K562 (cell line): ENCODE measurements around the gene GLRX2. TPM values are rescaled to one million over a fixed set of nuclear protein-coding genes. Genes with fewer than 3 reads are reported as not detected.

Experiments
- ETV5 ChIP-seq: sonication (generic); formaldehyde crosslinking; IDR thresholded peaks from 2 replicates; pipeline ENCODE4 v1.4.0; 2020; ENCODE audit warnings: low read depth, mild to moderate bottlenecking, missing genetic modification reagents
- GTF2F1 ChIP-seq: IDR thresholded peaks from 2 replicates; pipeline ENCODE4 v1.6.1; 2011; ENCODE audit warnings: low read depth, low read length, improper control_type of control experiment
- HDGF ChIP-seq: fragments of 450-650 bp; IDR thresholded peaks from 2 replicates; pipeline ENCODE4 v1.6.1; 2016
- HNRNPLL ChIP-seq: fragments of 200-400 bp; formaldehyde crosslinking; IDR thresholded peaks from 2 replicates; pipeline ENCODE4 v1.6.1; 2017; ENCODE audit warnings: low read length, low read depth, mild to moderate bottlenecking; ENCODE audit not compliant: poor library complexity, severe bottlenecking
- KLF1 ChIP-seq: fragments of 450-650 bp; IDR thresholded peaks from 2 replicates; pipeline ENCODE4 v1.6.1; 2016; ENCODE audit warnings: missing genetic modification characterization, missing compliant biosample characterization
- L3MBTL2 ChIP-seq: fragments of 450-650 bp; IDR thresholded peaks from 2 replicates; pipeline ENCODE4 v1.6.1; 2016; ENCODE audit warnings: mild to moderate bottlenecking, moderate library complexity
- MIER1 ChIP-seq: fragments of 450-650 bp; IDR thresholded peaks from 2 replicates; pipeline ENCODE4 v1.6.1; 2016; ENCODE audit warnings: antibody characterized with exemption, mild to moderate bottlenecking, low read depth
- POLR2AphosphoS5 ChIP-seq: IDR thresholded peaks from 2 replicates; pipeline ENCODE4 v1.6.1; 2011; ENCODE audit warnings: mild to moderate bottlenecking, low read depth, low read length, moderate library complexity; ENCODE audit not compliant: control insufficient read depth, insufficient read depth
- TEAD1 ChIP-seq, 2 experiments: fragments of 450-650 bp in 1 of 2; sonication (generic) in 1 of 2; formaldehyde crosslinking; IDR thresholded peaks; 2 replicates each; pipeline versions ENCODE4 v1.4.0 to v1.8.0; 2020 to 2022; ENCODE audit warnings: mild to moderate bottlenecking in 2 of 2, missing genetic modification reagents in 1 of 2
- ZBTB8A ChIP-seq: fragments of 450-650 bp; IDR thresholded peaks from 2 replicates; pipeline ENCODE4 v1.6.1; 2018; ENCODE audit warnings: mild to moderate bottlenecking, moderate library complexity; ENCODE audit not compliant: partially characterized antibody
- ZNF143 ChIP-seq: sonication (generic); formaldehyde crosslinking; IDR thresholded peaks from 2 replicates; pipeline ENCODE4 v1.9.0; 2022; ENCODE audit warnings: mild to moderate bottlenecking, missing genetic modification reagents
- ZNF77 ChIP-seq: fragments of 250-450 bp; sonication (Bioruptor Pico); IDR thresholded peaks from 2 replicates; pipeline ENCODE4 v1.5.0; 2020
- ZSCAN29 ChIP-seq: fragments of 450-650 bp; IDR thresholded peaks from 2 replicates; pipeline ENCODE4 v1.6.1; 2017
- polyA plus RNA-seq, 8 experiments: library from polyadenylated mRNA; depleted of rRNA in 4 of 8; stranded (reverse) in 5 of 8; unstranded in 3 of 8; fragments of >200 nt; fragmentation: Nextera tagmentation in 2 of 8; fragmentation: Illumina TruSeq in 1 of 8; extraction: Ambion mirVana in 2 of 8; extraction: Trizol in 1 of 8; gene quantifications; 2 replicates each; pipeline versions ENCODE4 v1.2.1 to v1.2.3, GENCODE V29; 2011 to 2014; ENCODE audit warnings: inconsistent platforms in 1 of 8, missing spikeins in 1 of 8
- total RNA-seq, 7 experiments: library from RNA; depleted of rRNA in 6 of 7; stranded (reverse); fragments of >200 nt in 6 of 7; fragmentation: Illumina TruSeq in 2 of 7; extraction: Trizol in 2 of 7; gene quantifications; 2 replicates each; pipeline versions ENCODE4 v1.2.1 to v1.2.3, GENCODE V29; 2011 to 2021; ENCODE audit warnings: low replicate concordance in 1 of 7
- TF ChIP-seq, protein P1 (sequence below): fragments of 450-650 bp; formaldehyde crosslinking; IDR thresholded peaks from 2 replicates; pipeline ENCODE4 v1.4.0; 2022; ENCODE audit warnings: missing genetic modification characterization
- TF ChIP-seq, protein P2 (sequence below), 2 experiments: fragments of 450-650 bp in 1 of 2; sonication (generic) in 1 of 2; formaldehyde crosslinking in 1 of 2; IDR thresholded peaks; 2 replicates each; pipeline versions ENCODE4 v1.7.1 to v1.9.0; 2016 to 2022; ENCODE audit warnings: inconsistent platforms in 1 of 2, mild to moderate bottlenecking in 1 of 2, missing genetic modification reagents in 1 of 2
- TF ChIP-seq, protein P3 (sequence below): sonication (generic); formaldehyde crosslinking; IDR thresholded peaks from 2 replicates; pipeline ENCODE4 v1.8.0; 2023; ENCODE audit warnings: mild to moderate bottlenecking, missing genetic modification reagents

GLRX2 gene
- total and polyA plus RNA-seq, 9 of the 15 experiments (the other 6 are each of a cell fraction or from before 2014, with no cell fraction given), result 13.3 to 82.6 (median 55.1) TPM

DNA sequence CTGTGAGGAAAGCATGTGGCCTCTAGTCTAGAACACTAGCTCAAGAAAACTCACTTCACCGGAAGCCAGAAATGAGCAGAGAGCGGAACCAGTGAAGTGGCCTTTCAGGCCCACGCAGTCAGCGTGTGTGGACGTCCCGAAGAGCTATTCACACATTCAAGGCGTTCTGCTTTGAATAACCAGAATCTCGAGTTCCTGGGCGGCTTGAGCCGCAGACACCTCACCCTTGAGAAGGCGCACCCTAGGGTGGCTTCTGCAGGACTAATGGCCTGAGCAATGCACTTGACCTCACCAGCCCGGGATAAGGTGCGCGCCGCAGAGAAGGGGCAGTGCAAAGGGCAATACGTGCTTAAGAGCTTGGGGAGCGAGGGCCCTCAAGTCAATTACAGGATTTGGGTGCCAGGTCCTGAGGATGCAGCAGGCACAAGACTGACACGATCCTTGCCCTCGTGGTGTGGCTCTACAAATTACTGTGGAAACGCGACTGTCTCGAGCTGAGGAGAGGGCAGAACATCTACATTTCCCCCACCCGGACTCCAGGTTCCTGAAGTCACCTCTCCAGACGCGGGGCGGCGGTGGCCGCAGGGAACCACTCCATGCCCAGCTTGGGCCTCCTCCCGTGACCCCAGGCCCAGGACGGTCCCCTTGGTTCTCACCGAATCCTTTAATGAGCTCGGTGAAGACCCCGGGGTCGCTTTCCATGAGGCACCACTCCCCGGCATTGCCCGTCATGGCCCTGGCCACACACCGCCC is 46.5 kb downstream of the GLRX2 start (continued):
- no peak for TF ChIP-seq ZBTB8A
- TF ChIP-seq ZNF77, result no peak
- no peak for TF ChIP-seq MIER1
- TF ChIP-seq, protein P1, sequence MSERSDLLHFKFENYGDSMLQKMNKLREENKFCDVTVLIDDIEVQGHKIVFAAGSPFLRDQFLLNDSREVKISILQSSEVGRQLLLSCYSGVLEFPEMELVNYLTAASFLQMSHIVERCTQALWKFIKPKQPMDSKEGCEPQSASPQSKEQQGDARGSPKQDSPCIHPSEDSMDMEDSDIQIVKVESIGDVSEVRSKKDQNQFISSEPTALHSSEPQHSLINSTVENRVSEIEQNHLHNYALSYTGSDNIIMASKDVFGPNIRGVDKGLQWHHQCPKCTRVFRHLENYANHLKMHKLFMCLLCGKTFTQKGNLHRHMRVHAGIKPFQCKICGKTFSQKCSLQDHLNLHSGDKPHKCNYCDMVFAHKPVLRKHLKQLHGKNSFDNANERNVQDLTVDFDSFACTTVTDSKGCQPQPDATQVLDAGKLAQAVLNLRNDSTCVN, result 0 out of 2 replicates have a peak, but pooled peaks have one; percentile 22
- peak; percentile 46; the same call in 1 of the 2 replicates for TF ChIP-seq ZSCAN29
- TF ChIP-seq ZNF143 (CRISPR knock-in tag), result no peak
- peak; percentile 60 for TF ChIP-seq L3MBTL2
- TF ChIP-seq GTF2F1, result 0 out of 2 replicates have a peak, but pooled peaks have one; percentile 38
- TF ChIP-seq, protein P2, sequence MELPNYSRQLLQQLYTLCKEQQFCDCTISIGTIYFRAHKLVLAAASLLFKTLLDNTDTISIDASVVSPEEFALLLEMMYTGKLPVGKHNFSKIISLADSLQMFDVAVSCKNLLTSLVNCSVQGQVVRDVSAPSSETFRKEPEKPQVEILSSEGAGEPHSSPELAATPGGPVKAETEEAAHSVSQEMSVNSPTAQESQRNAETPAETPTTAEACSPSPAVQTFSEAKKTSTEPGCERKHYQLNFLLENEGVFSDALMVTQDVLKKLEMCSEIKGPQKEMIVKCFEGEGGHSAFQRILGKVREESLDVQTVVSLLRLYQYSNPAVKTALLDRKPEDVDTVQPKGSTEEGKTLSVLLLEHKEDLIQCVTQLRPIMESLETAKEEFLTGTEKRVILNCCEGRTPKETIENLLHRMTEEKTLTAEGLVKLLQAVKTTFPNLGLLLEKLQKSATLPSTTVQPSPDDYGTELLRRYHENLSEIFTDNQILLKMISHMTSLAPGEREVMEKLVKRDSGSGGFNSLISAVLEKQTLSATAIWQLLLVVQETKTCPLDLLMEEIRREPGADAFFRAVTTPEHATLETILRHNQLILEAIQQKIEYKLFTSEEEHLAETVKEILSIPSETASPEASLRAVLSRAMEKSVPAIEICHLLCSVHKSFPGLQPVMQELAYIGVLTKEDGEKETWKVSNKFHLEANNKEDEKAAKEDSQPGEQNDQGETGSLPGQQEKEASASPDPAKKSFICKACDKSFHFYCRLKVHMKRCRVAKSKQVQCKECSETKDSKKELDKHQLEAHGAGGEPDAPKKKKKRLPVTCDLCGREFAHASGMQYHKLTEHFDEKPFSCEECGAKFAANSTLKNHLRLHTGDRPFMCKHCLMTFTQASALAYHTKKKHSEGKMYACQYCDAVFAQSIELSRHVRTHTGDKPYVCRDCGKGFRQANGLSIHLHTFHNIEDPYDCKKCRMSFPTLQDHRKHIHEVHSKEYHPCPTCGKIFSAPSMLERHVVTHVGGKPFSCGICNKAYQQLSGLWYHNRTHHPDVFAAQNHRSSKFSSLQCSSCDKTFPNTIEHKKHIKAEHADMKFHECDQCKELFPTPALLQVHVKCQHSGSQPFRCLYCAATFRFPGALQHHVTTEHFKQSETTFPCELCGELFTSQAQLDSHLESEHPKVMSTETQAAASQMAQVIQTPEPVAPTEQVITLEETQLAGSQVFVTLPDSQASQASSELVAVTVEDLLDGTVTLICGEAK (IDR thresholded peaks at IDR 0.05), result no peak; the same call in 1 of the 2 replicates
- TF ChIP-seq, protein P2 (CRISPR knock-in tag; IDR thresholded peaks at IDR 0.05), result peak; percentile 26; the same call in 1 of the 2 replicates
- TF ChIP-seq HNRNPLL, result peak; percentile 91
- TF ChIP-seq KLF1 (tag), result peak; percentile 47; the same call in 1 of the 2 replicates
- TF ChIP-seq HDGF, result 0 out of 2 replicates have a peak, but pooled peaks have one; percentile 20
- peak; percentile 89 for TF ChIP-seq POLR2AphosphoS5
- TF ChIP-seq, protein P3, sequence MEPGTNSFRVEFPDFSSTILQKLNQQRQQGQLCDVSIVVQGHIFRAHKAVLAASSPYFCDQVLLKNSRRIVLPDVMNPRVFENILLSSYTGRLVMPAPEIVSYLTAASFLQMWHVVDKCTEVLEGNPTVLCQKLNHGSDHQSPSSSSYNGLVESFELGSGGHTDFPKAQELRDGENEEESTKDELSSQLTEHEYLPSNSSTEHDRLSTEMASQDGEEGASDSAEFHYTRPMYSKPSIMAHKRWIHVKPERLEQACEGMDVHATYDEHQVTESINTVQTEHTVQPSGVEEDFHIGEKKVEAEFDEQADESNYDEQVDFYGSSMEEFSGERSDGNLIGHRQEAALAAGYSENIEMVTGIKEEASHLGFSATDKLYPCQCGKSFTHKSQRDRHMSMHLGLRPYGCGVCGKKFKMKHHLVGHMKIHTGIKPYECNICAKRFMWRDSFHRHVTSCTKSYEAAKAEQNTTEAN (CRISPR knock-in tag), result no peak
- TF ChIP-seq TEAD1 (CRISPR knock-in tag; IDR thresholded peaks at IDR 0.05), result 0 out of 4 replicates have a peak, but pooled peaks of 1 of the 2 experiments have one; percentile 60
- peak; percentile 35; the same call in 1 of the 2 replicates for TF ChIP-seq ETV5 (CRISPR knock-in tag)
